Hippocampal formation (tissue), 2 donors: ENCODE measurements around the gene MAPK14.
"Not testable (repeated sequence)": the region's sequence is repeated elsewhere in the genome, so short reads cannot be mapped to it uniquely, and the experiment has no call there.

Source experiments
- DNase-seq, 2 donors: peaks; one replicate each; lab custom pipeline; 2025; lab: John Stamatoyannopoulos, UW

The MAPK14 gene

DNA sequence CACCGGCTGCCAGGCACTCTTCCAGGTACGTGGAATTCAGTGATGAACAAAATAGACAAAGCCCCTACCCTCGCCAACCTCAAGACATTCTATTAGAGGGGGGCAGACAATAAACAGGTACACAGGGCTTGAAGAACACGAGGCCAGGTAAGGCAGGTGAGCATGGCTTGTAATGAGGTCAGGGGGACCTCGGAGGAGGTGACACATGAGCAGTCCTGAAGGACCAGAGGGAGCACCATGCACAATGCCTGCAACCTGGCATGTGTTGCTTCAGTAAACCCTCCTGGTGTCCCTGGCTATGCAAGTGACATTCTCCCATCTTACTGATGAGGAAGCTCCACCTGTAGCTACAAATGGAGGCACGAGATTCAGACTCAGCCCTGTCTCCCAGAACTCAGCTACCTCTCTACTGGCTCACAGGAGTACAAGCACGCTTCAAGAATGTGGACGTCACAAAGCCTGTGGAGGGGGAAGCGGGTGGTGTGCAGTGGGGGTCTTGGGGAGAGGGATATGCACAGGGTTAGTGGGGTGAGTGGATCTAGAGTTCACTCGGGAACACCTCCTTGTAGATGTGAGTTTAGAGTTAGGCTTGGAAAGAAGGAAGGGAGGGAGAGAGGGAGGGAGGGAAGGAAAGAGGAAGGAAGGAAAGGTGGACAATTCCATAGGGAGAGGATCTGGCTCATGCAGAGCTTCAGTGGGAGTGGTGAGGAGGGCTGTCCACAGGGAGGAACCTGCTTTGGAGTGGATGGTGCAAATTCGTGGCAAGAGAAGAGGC is 95.1 kb downstream of the MAPK14 start:
- no peak for DNase-seq

DNA sequence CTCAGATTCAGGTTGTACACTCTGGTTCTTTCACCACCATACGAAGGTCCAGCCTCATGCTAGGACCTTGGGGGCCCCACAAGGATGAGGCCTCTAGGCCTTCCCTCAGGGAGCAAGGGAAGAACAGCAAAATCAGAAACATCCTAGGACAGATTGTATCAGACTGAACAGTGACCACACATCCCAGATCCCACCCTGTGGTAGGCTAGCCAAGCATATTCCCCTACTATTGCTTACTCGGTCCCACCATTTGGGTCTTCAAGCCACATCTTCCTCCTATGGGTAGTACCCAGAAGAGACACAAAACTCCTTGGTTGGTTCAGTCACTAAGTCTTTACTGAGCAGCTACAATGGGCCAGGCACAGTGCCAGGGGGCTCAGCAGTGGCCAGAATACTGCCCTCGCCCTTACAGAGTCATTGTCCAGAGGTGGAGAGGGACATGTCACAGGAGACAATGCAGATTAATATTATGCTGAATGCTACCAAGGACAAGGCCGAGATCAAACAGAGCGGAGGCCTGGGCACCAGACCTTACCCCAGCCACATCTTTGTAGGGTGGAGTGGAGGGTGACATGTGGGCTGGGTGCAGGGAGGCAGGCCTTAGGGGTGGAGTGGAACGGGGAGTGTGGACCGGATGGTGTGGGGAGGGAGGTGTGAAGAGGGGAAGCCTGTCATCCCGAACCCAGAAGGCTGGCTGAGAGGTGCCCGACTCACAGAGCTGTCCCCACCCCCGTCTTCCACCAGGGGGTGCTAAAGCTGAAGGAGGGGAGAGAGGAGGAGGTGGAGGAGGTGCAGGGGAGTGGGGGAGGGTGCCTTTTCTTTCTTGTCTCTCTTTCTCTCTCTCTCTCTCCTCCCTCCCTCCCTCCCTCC is 95.9 kb downstream of the MAPK14 start:
- peak; percentile 17 to 54 for DNase-seq

DNA sequence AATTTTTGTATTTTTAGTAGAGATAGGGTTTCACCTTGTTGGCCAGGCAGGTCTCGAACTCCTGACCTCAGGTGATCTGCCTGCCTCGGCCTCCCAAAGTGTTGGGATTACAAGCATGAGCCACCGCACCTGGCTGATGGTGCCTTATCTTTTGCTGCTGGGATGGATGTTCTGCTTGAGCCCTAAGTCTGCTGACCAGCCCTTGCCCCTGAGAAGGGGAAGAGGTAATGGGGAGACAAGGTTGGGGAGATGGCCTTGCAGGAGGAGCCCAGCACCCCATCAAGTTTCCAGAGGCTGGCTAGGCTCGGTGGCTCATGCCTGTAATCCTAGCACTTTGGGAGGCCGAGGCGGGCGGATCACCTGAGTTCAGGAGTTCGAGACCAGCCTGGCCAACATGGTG is 96.7 kb downstream of the MAPK14 start:
- not testable (repeated sequence) for DNase-seq

DNA sequence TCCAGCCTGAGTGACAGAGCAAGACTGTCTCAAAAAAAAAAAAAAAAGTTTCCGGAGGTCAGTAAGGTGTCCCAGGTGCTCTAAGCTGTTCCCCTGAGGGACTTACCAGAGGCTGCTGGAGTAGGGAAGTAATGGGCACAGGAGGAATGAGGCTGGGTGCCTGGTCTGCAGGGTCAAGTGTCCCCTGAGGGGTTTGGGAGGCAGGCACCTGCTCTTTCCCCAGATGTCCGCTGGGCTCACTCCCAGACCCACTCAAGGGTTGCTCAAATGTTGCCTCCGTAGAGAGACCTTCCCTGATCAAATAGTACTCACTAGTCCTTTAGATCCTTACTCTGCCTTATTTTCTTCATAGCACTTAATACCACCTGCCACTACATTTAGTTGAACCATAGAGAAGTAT is 97.3 kb downstream of the MAPK14 start:
- no peak for DNase-seq

DNA sequence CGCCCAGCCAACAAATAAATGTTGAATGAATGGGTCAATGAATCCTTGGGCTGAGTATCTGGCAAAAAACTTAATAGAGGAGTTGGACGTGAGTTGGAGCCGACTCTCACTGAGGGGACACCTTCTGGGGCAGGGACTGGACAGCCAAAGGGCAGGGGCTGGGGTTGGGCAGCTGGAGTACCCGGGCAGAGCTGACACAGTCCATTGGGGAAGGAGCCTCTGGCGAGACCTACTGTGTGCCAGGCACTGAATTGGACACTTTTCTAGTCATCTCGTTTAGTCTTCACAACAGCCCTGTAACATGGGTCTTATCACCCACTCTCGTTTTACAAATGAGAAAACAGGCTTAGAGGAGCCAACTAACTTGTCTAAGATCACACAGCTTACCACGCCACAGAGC is 98.0 kb downstream of the MAPK14 start:
- DNase-seq: no peak

DNA sequence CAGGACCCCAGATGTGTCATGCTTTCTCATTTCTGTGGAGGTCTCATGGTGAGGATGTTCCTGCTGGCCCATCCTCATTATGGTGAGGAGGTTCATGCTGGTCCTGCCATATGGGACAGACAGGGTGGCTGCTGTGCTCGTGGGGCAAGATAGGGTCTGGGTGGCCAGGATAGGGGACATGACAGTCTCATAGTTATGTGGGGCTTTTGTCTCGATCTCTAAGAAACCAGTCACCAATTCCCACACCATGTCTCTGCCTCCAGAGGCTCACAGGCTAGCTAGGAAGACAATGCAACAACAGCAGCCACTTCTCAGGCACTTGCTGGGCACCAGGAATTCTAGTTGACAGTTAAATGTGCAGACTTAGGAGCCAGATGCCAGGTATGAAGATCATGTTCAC is 98.5 kb downstream of the MAPK14 start:
- DNase-seq: no peak

DNA sequence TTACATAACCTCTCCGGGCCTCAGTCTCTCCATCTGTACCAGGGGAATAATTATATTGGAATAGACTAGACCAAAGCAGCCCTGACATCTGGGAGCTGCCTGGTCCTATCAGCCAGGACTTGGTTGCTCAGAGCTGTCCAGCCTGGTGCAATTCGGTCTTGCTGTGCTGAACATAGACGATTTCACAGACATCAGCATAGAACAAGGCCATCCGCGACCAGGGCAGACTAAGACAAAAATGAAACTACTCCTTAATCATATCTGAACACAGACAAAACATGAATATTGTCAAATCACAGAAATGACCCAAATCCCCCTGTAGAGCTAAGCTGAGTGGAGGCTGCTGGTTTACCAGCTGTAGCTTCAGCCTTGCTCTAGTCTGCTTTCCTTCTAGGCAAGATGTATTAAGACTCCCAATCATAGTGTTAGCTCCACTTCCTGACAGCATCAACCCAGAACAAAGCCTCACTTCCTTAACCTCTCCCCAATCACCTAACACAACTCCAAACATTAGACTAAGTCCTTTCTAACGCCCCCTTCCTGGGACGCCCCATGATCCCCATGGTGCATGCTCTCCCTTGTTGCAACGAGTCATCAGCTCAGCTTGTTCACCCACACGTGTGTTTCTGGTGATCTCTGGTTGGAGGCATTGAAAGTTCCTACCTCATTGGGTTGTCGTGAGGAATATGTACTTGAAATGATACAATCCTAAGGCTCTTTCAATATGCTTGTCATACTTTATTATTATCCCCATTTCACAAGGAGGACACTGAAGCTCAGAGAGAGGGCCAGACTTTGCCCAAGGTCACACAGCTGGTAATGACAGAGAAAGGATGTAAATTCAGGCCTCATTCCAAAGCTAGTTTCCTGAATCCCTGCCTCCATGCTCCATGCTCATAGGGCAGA is 99.2 kb downstream of the MAPK14 start:
- no peak for DNase-seq

DNA sequence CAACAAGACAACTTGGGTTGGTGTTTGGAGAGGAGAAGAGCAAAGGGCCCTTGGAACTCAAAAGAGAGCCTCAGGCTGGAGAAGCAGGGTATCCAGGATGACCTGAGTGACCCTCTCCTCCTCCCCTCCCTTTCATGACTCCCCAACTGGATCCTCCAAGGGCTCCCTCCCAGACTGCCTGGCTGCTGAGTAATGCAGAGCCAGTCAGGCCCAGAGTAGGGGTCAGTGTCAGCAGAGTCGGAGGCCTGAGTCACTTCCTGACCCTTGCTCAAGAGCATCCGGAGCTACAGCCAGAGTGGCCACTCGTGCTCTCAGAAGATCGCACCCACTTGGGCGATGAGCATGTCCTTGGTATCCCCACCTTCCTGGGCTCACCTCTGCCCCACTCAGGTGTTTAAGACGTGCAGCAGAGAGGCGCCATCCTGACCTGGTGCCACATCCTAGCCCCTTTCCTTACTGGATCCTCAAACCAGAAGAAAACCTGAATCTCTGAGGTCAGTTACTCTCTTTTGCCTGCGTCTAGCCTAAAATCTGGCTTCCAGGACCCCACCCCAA is 99.9 kb downstream of the MAPK14 start:
- no peak for DNase-seq

DNA sequence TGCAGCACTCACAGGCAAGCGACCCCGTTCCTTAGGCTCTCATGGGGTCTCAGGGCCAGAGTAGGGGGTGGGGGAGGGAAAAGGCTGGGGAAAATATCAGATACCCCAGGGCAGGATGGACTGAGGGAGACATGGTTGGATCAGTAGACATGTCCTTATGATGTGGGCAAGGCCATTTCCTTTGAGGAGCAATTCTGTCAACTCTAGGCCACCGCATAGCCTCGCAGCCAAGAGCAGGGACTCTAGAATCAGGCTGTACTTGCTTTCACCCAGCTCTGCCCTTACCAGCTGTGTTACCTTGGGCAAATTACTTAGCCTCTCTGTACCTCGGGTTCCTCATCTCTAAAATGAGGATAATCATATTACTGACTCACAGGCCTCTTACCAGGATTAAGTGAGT is 100.5 kb downstream of the MAPK14 start:
- no peak for DNase-seq

DNA sequence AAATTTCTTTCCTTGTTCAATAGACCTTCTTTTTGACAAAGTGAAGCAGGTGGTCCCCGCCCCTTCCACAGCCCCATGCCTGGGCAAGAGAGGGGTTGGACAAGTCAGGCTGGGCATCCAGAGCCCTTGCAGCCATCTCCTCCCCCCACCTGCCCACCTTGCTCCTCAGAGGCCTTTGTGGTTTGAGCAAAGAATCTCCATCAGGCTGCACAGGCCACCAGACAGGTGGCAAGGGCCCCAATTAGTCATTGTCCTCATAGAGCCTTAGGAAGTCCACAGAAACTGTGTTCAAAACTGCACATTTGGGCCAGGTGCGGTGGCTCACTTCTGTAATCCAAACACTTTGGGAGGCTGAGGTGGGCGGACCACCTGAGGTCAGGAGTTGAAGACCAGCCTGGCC is 101.2 kb downstream of the MAPK14 start:
- no peak for DNase-seq

DNA sequence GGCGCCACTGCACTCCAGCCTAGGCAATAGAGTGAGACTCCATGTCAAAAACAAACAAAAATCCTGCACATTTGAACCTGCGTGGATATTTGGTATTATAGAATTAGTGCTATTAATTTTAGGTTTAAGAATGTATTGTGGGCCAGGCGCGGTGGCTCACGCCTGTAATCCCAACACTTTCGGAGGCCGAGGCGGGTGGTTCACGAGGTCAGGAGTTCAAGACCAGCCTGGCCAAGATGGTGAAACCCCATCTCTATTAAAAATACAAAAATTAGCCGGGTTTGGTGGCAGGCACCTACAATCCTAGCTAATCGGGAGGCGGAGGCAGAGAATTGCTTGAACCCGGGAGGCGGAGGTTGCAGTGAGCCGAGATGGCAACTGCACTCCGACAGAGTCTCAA is 101.7 kb downstream of the MAPK14 start:
- not testable (repeated sequence) for DNase-seq

DNA sequence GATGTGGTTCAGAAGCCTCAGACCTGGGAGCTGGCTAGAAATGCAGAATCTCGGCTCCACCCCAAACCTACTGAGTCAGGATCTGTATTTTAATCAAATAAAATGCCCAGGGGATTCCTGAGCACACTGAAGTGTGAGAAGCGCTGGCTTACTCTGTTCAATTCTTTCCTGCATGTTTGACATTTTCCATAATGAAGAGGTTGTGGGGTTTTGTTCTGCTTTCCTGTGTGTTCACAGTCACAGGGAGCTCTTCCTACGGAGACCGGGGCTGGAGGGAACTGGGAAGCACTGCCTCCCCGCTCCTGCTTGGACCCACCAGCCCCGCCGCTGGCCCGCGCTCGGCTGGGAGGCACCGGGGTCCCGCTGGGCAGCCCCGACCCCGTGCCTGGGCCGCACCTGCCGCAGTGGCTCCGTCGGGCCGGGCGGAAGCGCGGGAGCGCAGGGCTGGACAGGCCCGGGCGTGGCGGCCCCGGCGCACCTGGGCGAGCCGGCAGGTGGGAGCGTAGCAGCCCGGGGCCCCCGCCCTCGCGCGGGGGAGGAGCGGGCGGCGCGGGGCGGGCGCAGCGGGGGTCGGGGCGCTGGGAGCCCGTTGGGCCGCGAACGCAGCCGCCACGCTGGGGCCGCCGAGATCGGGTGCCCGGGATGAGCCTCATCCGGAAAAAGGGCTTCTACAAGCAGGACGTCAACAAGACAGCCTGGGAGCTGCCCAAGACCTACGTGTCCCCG is 102.5 kb downstream of the MAPK14 start, which contains the start of gene MAPK13:
Gene MAPK13 (plus strand): TSS at position 573 of the 726 bp plus-strand sequence. CDS start 70 bp downstream, at position 643.
- DNase-seq: no peak

DNA sequence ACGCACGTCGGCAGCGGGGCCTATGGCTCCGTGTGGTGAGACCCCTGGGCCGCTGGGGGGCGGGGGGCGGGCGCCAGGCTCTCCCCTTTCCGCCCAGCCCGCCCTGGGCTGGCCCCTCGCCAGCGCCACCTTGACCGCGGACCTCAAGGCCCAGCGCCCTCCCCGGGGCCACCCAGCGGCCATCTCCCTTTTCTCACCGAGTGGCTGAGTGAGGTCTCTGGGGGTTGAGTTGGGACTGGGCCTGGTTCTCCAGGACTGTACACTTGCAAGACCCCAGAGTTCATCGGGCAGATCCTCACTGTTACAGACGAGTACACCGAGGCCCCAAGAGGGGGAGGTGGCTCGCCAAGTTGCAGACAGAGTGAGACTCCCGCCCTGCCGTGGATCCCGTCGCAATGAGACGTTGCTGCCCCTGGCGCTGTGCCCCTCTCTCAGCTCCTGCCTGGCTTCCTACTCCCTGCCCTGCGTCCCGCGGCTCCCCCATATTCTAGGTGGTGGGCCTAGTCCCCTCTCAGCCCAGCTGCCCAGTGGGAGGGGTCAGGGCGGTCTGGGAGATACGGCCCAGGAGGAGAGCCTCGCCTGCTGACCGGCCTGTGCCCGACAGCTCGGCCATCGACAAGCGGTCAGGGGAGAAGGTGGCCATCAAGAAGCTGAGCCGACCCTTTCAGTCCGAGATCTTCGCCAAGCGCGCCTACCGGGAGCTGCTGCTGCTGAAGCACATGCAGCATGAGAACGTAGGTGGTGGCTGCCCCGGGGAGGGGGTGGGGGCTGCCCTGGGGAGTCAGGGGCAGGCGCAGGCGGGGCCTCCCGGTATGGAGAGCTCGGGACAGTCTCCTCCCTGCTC is 103.3 kb downstream of the MAPK14 start:
- DNase-seq: no peak

DNA sequence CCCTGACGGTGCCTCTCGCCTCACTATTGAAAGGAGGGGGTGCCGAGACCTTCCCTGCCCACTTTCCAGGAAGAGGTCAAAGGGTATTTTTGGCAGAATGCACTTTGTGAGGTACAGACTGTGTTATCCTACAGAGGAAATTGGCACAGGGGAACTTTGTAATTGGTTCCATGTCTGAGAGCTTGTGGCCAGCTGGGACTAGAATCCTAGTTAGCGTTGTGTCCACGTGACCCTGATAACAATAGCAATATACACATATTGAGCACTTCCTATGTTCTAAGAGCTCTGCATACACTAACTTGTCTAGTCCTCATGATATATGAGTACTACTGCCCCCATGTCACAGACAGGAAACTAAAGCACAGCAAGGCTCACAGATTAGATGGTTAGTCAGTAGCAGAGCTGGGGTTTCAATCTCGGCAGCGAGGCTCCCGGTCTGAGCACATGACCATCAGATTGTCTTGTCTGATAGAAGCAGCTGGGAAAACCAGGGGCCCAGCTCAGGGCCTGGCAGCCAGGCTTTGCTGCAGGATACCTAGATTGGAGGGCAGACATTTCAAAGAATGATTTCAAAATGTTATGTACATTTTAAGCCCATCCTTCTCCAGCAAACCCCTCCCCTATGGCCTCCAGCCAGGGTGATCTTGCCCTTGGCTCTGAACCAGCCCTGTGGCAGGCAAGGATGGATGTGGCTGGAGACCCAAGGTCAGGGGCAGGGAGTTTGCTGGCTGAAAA is 104.1 kb downstream of the MAPK14 start:
- DNase-seq: no peak

DNA sequence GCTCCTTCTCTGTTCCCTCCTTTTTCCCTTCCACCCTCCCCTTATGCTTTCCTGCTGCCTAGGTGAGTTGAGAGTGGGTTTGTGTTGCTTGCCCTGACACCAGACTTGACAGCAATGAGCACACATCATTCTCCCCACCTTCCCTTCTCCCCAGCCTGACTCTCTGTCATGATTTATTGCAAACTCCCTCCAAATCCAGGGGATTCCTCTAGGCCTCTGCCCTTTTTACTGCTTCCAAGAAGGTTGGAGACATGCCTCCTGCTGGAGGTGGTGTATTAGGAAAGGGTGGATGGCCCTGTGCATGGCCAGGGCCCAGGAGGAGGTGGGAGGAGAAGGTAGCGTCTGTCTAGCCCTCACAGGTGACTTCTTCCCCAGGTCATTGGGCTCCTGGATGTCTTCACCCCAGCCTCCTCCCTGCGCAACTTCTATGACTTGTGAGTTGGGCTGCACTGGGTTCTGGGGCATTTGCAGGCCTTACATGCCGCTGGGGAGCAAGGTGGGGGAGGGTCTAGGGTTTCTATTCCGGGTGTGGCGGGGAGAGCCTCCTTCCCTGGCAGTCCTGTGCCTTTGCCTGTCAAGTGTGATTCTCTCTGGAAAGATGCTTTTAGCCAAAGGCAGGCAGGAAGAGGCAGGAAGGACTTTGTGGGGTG is 104.8 kb downstream of the MAPK14 start:
- DNase-seq: no peak

DNA sequence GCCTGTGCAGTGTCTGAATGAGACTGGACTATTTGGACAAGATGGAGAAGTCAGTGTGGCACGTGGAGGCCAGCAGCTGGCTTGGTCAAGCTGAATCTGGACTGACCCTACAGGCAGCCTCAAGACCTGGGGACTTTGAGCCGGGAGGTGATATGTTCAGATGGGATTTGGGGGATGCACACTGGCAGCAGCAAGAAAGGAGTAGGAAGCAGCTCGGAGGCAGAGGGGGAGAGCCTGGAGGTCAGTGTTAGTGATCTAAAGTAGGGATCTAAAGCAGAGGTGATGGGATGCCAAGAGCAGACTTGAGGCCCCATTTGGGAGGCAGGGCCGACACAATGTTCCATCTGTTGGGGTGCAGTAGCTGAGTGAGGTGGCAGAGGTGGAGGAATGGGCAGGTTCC is 105.5 kb downstream of the MAPK14 start:
- no peak for DNase-seq

DNA sequence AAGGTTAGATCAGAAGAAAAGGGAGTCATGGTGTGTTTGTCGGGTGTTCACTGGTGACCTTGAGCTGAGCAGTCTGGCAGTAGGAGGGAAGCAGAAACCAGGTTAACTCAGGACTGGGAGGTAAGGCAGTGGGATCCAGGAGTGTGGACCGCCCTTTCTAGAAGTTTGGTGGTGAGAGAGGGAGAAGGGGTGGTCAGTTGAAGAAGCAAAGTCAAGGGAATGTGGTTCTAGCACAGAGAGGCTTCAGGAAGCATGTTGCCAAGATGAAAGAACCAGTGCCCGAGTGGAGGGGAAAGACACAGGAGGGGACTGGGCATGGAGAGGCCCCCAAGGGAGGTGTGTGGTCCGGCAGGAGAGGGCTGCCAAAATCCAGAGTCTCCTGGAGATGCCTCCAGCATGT is 106.3 kb downstream of the MAPK14 start:
- DNase-seq: no peak

DNA sequence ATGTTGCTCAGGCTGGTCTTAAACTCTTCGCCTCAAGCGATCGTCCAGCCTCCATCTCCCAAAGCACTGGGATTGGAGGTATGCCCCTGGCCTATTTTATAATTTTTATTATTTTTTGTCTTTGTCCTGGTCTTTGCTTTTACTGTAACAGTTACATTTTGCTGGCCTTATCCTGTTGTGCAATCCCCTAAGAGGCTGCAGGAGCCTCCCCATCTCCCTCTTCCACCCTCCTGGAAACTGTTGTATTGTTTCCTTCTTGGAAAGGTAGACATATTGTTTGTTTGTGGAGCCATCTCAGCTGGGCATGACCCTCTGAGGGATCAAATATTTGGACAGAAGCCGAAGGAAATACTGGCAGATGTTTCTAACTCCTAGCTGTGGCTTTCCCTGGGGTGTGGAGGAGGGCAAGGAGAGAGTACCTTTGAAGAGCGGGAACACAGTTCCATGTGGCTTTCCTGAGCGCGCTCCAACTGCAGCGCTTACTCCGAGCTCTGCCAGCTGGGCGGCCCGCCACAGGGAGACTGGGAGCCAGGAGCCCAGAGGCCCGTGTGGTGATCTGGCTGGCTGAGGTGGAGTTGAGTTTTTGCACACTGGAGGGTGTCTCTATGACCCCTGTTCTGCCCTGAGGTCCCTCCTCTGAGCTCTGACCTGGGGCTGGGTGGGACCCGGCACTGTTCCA is 107.6 kb downstream of the MAPK14 start:
- DNase-seq: no peak
